ENCODE data around the gene SGPL1.

SGPL1 gene

DNA sequence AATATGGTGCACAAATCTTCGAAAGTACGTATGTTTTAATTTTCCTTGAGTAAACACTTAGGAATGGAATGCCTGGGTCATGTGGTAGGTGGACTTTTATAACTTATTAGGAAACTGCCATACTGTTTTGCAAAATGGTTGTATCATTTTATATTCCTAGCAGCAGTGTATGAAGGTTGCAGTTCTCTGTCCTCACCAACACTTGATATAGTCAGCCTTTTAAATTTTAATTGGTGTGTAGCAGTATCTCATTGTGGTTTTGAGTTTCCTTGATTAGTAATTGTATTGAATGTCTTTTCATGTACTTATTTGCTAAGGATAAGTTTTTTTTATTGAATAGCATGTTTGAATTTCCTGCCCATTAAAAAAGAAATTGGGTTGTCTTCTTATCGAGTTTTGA lies 73.5 kb downstream of the SGPL1 start:
- TF ChIP-seq, protein P1, sequence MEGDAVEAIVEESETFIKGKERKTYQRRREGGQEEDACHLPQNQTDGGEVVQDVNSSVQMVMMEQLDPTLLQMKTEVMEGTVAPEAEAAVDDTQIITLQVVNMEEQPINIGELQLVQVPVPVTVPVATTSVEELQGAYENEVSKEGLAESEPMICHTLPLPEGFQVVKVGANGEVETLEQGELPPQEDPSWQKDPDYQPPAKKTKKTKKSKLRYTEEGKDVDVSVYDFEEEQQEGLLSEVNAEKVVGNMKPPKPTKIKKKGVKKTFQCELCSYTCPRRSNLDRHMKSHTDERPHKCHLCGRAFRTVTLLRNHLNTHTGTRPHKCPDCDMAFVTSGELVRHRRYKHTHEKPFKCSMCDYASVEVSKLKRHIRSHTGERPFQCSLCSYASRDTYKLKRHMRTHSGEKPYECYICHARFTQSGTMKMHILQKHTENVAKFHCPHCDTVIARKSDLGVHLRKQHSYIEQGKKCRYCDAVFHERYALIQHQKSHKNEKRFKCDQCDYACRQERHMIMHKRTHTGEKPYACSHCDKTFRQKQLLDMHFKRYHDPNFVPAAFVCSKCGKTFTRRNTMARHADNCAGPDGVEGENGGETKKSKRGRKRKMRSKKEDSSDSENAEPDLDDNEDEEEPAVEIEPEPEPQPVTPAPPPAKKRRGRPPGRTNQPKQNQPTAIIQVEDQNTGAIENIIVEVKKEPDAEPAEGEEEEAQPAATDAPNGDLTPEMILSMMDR (conservative IDR thresholded peaks at IDR 0.05; ENCODE audit: low read depth): no peak
- no peak for DNase-seq (ENCODE audit: low spot score)
- no peak overlapping the region for H3K27ac ChIP-seq
- ChIA-PET CTCF (interaction anchor here (1.2 kb wide), 1 partner anchor 11 kb away, joined by 4 read pairs; no protein-coding TSS in a partner anchor), POLR2A (ENCODE audit: low non-redundant PET) (no interaction called here)

DNA sequence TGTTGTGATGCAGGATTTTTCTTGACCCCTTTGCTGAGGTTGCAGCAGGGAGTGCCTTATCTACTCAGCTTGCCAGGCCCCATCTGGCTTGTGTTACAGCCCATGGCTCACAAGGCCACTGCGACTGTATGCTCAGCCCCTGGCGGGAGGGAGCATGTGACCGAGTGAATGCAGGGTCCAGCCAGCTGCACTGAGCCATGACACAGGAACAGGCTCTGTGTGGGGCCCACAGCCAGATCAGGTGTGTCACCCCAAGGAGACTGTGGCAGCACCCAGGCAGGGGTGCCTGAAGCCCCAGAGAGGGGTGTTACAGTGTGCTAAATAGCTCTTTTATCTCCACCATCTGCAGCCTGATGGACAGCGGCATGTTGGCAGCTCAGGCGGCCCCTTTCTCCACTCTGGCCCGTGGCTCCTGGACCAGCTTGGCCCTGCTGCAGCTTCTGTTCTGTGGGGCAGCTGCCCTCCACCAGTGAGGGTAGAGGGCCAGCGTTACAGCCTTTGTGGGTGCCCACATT lies 75.2 kb downstream of the SGPL1 start:
- POLR2A ChIA-PET (ENCODE audit: low non-redundant PET): no interaction called here
- H3K27ac ChIP-seq: no peak overlapping the region
- no peak for DNase-seq (ENCODE audit: low spot score)
- TF ChIP-seq, protein P1 (conservative IDR thresholded peaks at IDR 0.05; ENCODE audit: low read depth): no peak
- CTCF ChIA-PET: interaction anchor here (1.7 kb wide), 1 partner anchor 12 kb away, joined by 6 read pairs; no protein-coding TSS in a partner anchor

DNA sequence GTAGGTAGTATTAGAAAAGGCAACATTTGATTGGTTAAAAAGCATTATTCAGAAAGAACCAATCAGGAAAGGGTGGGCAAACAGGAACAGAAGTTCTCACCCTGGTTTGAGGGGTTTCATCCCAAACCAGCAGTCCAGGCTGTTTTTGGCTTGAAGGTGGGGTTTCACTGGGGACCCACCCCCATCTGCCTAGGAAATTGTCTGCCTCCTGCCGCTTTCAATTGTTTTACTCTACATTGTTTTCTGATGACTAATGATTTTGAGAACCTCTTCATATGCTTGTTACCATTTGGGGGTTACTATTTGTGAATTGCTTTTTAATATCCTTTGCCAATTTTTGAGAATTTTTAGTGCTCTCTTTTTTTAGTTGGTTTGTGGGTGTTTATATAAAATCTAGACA lies 75.9 kb downstream of the SGPL1 start:
- TF ChIP-seq, protein P1 (conservative IDR thresholded peaks at IDR 0.05; ENCODE audit: low read depth): no peak
- ChIA-PET POLR2A (ENCODE audit: low non-redundant PET) (no interaction called here), CTCF (interaction anchor here (1.7 kb wide), 1 partner anchor 11 kb away, joined by 6 read pairs; no protein-coding TSS in a partner anchor)
- no peak overlapping the region for H3K27ac ChIP-seq
- DNase-seq (ENCODE audit: low spot score): no peak

DNA sequence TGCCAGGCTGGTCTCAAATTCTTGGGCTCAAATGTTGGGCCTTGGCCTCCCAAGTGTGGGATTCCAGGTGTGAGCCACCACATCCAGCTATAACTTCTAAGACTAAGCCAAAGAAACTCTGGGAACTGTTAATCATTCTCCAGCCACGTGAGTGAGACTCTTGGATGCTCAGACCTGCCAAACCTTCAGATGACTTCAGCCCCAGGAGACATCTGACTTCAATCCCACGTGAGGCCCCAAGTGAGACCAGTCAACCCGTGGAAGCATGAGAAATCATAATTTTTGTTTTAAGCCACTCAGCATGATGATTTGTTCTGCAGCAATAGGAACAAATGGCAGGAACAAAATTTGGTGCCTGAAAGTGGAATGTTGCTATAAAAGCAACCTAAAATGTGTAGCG lies 76.9 kb downstream of the SGPL1 start:
- H3K27ac ChIP-seq: no peak overlapping the region
- CTCF ChIA-PET: interaction anchor here (0.6 kb wide), 1 partner anchor 12 kb away, joined by 3 read pairs; no protein-coding TSS in a partner anchor
- TF ChIP-seq, protein P1 (conservative IDR thresholded peaks at IDR 0.05; ENCODE audit: low read depth): no peak
- POLR2A ChIA-PET (ENCODE audit: low non-redundant PET): no interaction called here
- DNase-seq (ENCODE audit: low spot score): no peak

DNA sequence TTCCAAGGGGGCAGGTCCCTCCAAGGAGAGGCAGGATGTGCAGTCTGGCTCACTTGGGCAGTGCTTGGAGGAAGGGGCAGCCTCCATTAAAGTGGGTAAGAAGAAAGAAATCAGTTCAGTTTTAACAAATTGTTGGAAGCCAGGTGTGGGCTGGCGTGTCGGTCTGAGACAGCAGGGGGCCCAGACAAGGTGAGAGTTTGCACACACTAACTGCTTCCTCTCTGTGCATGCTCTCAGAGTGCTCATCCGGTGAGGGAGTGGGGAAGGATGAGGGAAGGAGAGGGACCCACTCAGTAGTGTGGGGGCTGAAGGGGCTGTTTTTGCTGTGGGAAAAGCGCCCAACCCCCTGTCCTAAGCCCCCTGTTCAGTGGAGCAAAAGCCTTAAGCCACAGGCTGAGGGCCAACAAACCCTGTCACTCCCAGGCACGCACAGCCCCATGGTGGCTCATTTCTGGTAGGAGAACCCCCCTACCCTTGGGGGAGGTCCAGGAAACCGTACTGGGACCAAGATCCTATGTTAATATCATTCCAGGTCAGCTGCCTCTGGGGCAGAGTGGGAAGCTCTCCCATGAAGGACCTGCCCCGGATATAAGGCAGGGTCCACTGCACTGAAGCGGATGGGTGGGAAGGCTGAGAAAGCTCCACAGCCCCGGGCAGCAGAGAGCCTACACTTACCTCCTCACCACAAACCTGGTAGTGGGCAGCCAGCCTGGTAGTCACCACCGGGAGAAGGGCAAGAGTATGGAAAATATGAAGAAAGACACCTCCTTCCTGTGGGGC lies 77.7 kb downstream of the SGPL1 start:
- ChIA-PET CTCF (interaction anchor here (0.6 to 1.8 kb wide), 3 partner anchors 10 to 432 kb away, joined by 3 to 8 read pairs (median 3); no protein-coding TSS in a partner anchor), POLR2A (ENCODE audit: low non-redundant PET) (no interaction called here)
- DNase-seq (ENCODE audit: low spot score): no peak
- no peak overlapping the region for H3K27ac ChIP-seq
- TF ChIP-seq, protein P1 (conservative IDR thresholded peaks at IDR 0.05; ENCODE audit: low read depth): no peak

DNA sequence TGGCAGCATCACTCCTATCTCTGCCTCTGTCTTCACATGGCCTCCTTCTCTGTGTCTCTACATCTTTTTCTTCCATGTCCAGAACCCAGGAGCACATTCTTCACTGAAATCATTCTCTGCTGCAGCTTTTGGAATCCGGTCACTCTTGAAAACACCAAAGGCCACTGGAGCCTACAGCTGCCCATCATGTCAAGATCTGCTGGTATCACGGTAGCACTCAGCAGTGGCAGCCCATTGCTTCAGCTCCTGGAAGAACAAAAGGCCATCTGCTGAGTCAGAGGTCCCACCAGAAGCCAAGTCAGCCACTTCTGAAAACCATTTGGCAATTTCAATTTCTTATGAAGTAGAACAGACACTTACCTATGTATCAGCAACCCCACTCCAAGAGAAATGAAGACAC lies 78.7 kb downstream of the SGPL1 start:
- DNase-seq (ENCODE audit: low spot score): no peak
- TF ChIP-seq, protein P1 (conservative IDR thresholded peaks at IDR 0.05; ENCODE audit: low read depth): no peak
- POLR2A ChIA-PET (ENCODE audit: low non-redundant PET): no interaction called here
- no peak overlapping the region for H3K27ac ChIP-seq
- CTCF ChIA-PET: interaction anchor here (0.6 to 1.8 kb wide), 3 partner anchors 9 to 1093 kb away, joined by 3 to 8 read pairs (median 4); partner anchors contain the start of gene COL13A1

Data from RWPE1 (cell line).